ENCODE measurements around the gene RIMBP2.

Gene RIMBP2

GRCh38 chr12:130639476-130640424 lies 76.3 kb downstream of the RIMBP2 start:
- H3K4me3 ChIP-seq (ENCODE audit: control insufficient read depth, low read depth, low read length), result no peak overlapping the region
- TF ChIP-seq, protein P1, sequence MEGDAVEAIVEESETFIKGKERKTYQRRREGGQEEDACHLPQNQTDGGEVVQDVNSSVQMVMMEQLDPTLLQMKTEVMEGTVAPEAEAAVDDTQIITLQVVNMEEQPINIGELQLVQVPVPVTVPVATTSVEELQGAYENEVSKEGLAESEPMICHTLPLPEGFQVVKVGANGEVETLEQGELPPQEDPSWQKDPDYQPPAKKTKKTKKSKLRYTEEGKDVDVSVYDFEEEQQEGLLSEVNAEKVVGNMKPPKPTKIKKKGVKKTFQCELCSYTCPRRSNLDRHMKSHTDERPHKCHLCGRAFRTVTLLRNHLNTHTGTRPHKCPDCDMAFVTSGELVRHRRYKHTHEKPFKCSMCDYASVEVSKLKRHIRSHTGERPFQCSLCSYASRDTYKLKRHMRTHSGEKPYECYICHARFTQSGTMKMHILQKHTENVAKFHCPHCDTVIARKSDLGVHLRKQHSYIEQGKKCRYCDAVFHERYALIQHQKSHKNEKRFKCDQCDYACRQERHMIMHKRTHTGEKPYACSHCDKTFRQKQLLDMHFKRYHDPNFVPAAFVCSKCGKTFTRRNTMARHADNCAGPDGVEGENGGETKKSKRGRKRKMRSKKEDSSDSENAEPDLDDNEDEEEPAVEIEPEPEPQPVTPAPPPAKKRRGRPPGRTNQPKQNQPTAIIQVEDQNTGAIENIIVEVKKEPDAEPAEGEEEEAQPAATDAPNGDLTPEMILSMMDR (conservative IDR thresholded peaks at IDR 0.05; ENCODE audit: control insufficient read depth, insufficient read depth, low read depth, low read length), result no peak
- DNase-seq (ENCODE audit: low read depth), result no peak

DNA sequence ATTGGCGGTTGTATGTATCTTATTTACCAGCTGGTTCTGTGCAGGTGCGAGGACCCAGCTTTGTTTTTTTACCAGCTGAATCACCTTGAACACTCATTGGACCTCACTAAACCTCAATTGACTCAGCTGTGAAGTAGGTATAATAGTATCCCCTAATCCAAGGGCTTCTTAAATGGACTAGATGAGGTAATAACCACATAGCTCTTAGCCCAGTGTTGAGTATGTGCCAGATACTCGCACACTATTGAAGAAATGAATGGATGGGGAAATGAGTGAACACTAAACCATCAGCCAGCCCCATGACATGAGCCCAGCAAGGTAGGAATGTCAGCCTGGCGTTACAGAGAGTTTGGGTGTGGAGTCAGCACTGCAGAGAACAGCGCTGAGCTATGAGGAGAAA lies 79.7 kb downstream of the RIMBP2 start:
- no peak overlapping the region for H3K4me3 ChIP-seq (ENCODE audit: control insufficient read depth, low read depth, low read length)
- DNase-seq (ENCODE audit: low read depth), result no peak
- TF ChIP-seq, protein P1 (conservative IDR thresholded peaks at IDR 0.05; ENCODE audit: control insufficient read depth, insufficient read depth, low read depth, low read length), result no peak

GRCh38 chr12:130634866-130635265 lies 81.2 kb downstream of the RIMBP2 start:
- DNase-seq (ENCODE audit: low read depth), result no peak
- TF ChIP-seq, protein P1 (conservative IDR thresholded peaks at IDR 0.05; ENCODE audit: control insufficient read depth, insufficient read depth, low read depth, low read length), result no peak
- H3K4me3 ChIP-seq (ENCODE audit: control insufficient read depth, low read depth, low read length), result no peak overlapping the region

DNA sequence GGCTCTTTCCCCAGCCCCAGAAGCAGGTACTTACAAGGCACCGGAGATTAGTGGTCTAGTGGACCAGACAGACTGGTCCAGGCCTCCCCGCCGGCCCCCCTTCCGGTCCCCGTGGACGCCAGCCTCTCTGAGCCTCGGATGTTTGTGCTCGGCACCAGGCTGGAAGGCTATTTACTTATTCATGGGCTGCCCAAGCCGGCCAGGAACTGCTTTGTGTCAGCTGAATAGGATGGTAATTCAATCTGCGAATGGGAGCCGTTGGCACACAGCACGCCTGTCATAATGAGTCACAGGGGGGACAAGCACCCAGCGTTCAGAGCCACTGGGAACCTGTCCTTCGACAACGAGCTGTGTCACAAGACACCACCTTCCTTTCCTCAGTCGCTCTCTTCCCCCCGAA lies 82.3 kb downstream of the RIMBP2 start:
- TF ChIP-seq, protein P1 (conservative IDR thresholded peaks at IDR 0.05; ENCODE audit: control insufficient read depth, insufficient read depth, low read depth, low read length), result no peak
- H3K4me3 ChIP-seq (ENCODE audit: control insufficient read depth, low read depth, low read length), result no peak overlapping the region
- DNase-seq (ENCODE audit: low read depth), result no peak

DNA sequence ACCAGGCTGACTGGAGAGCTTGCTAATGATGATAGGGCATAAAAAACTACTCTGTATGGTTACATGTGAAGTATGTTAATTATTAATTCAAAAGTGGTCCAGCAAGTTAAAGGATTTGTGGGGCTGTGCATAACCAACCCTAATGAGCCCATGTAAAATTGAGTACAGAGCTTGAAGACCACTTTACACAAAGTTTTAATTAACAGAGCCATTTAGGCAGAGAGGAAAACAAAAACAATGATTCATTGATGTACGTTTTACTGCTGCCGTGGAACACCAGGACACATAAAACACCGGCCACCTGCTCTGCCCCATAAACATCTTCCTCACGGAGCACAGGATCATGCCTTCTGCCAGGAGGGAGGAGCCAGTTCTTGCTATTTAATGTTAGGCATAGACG lies 83.5 kb downstream of the RIMBP2 start:
- TF ChIP-seq, protein P1 (conservative IDR thresholded peaks at IDR 0.05; ENCODE audit: control insufficient read depth, insufficient read depth, low read depth, low read length), result no peak
- DNase-seq (ENCODE audit: low read depth), result no peak
- no peak overlapping the region for H3K4me3 ChIP-seq (ENCODE audit: control insufficient read depth, low read depth, low read length)

DNA sequence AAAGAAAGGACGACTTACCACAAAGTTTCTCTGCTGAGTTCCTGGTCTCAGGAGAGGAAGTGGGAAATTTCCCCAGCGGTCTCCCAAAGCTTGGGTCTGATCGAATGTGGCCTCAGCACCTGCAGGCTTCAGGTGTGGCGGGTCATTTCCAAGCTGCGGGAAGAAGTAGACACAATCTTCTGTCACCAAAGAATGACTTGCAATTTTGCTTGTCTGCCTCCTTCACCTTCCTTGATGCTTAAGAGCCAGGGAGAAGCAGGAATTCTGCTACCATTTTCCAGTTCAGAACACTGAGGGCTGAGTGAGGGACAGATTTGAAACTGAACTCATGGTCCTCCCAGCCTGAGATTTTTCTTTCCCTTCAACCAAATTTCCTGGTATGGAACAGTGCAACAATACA lies 87.8 kb downstream of the RIMBP2 start:
- TF ChIP-seq, protein P1 (conservative IDR thresholded peaks at IDR 0.05; ENCODE audit: control insufficient read depth, insufficient read depth, low read depth, low read length), result no peak
- no peak for DNase-seq (ENCODE audit: low read depth)
- H3K4me3 ChIP-seq (ENCODE audit: control insufficient read depth, low read depth, low read length), result no peak overlapping the region

Measured in fibroblast of mammary gland (primary cell).